ENCODE data around the gene TIGD1. TPM values are rescaled to one million over a fixed set of nuclear protein-coding genes. Genes with fewer than 3 reads are reported as not detected.

The TIGD1 gene
- total RNA-seq, 1 experiment from 2014 or later, result 14.9 TPM

GRCh38 chr2:232508251-232508650, 42.1 kb downstream of the TIGD1 start:
- TF ChIP-seq, protein P1, sequence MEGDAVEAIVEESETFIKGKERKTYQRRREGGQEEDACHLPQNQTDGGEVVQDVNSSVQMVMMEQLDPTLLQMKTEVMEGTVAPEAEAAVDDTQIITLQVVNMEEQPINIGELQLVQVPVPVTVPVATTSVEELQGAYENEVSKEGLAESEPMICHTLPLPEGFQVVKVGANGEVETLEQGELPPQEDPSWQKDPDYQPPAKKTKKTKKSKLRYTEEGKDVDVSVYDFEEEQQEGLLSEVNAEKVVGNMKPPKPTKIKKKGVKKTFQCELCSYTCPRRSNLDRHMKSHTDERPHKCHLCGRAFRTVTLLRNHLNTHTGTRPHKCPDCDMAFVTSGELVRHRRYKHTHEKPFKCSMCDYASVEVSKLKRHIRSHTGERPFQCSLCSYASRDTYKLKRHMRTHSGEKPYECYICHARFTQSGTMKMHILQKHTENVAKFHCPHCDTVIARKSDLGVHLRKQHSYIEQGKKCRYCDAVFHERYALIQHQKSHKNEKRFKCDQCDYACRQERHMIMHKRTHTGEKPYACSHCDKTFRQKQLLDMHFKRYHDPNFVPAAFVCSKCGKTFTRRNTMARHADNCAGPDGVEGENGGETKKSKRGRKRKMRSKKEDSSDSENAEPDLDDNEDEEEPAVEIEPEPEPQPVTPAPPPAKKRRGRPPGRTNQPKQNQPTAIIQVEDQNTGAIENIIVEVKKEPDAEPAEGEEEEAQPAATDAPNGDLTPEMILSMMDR (IDR thresholded peaks at IDR 0.05; ENCODE audit: unreplicated experiment), result no peak
- Mint-ChIP-seq H3K27me3 (ENCODE audit: unreplicated experiment) (peaks cover 93% of the 10 kb centered on the region), H3K27ac (ENCODE audit: unreplicated experiment) (no peak overlapping the region), H3K9me3 (ENCODE audit: low read depth, unreplicated experiment) (no peaks in the 10 kb centered on the region), H3K4me1 (ENCODE audit: low read depth, unreplicated experiment) (no peaks in the 10 kb centered on the region), H3K4me3 (ENCODE audit: low read depth, unreplicated experiment) (no peak overlapping the region), H3K36me3 (ENCODE audit: insufficient read depth, unreplicated experiment) (no peaks in the 10 kb centered on the region)
- CTCF ChIA-PET, result no interaction called here
- BruUV-seq (replicated peaks), result no TSS peak
- DNase-seq, result no peak
- intact Hi-C loops (cut with micrococcal nuclease; ENCODE audit: unreplicated experiment), result no loop called here

- H3K4me1 Mint-ChIP-seq (ENCODE audit: low read depth, unreplicated experiment), result no peaks in the 10 kb centered on the region
- TF ChIP-seq, protein P1 (IDR thresholded peaks at IDR 0.05; ENCODE audit: unreplicated experiment), result no peak
- H3K27ac Mint-ChIP-seq (ENCODE audit: unreplicated experiment), result no peak overlapping the region
- no peaks in the 10 kb centered on the region for H3K9me3 Mint-ChIP-seq (ENCODE audit: low read depth, unreplicated experiment)
- no TSS peak for BruUV-seq (replicated peaks)
- intact Hi-C loops (cut with micrococcal nuclease; ENCODE audit: unreplicated experiment), result no loop called here
- CTCF ChIA-PET, result no interaction called here
- DNase-seq, result no peak
- no peaks in the 10 kb centered on the region for H3K36me3 Mint-ChIP-seq (ENCODE audit: insufficient read depth, unreplicated experiment)
- no peak overlapping the region for H3K4me3 Mint-ChIP-seq (ENCODE audit: low read depth, unreplicated experiment)
- peaks cover 80% of the 10 kb centered on the region for H3K27me3 Mint-ChIP-seq (ENCODE audit: unreplicated experiment)
Observed at GRCh38 chr2:232506709-232507108, 43.6 kb downstream of the TIGD1 start.

- no peak for DNase-seq
- no TSS peak for BruUV-seq (replicated peaks)
- Mint-ChIP-seq H3K36me3 (ENCODE audit: insufficient read depth, unreplicated experiment) (no peaks in the 10 kb centered on the region), H3K27ac (ENCODE audit: unreplicated experiment) (no peak overlapping the region), H3K4me1 (ENCODE audit: low read depth, unreplicated experiment) (no peaks in the 10 kb centered on the region), H3K9me3 (ENCODE audit: low read depth, unreplicated experiment) (no peaks in the 10 kb centered on the region), H3K27me3 (ENCODE audit: unreplicated experiment) (peaks cover 79% of the 10 kb centered on the region), H3K4me3 (ENCODE audit: low read depth, unreplicated experiment) (no peak overlapping the region)
- TF ChIP-seq, protein P1 (IDR thresholded peaks at IDR 0.05; ENCODE audit: unreplicated experiment), result no peak
- CTCF ChIA-PET, result no interaction called here
- intact Hi-C loops (cut with micrococcal nuclease; ENCODE audit: unreplicated experiment), result no loop called here
Observed at GRCh38 chr2:232505856-232506255, 44.5 kb downstream of the TIGD1 start.

- CTCF ChIA-PET, result interaction anchor here (1.0 kb wide), 1 partner anchor 10 kb away, joined by 3 read pairs; no protein-coding TSS in a partner anchor
- no peak overlapping the region for H3K4me3 Mint-ChIP-seq (ENCODE audit: low read depth, unreplicated experiment)
- H3K4me1 Mint-ChIP-seq (ENCODE audit: low read depth, unreplicated experiment), result no peaks in the 10 kb centered on the region
- intact Hi-C loops (cut with micrococcal nuclease; ENCODE audit: unreplicated experiment), result no loop called here
- H3K9me3 Mint-ChIP-seq (ENCODE audit: low read depth, unreplicated experiment), result no peaks in the 10 kb centered on the region
- no TSS peak for BruUV-seq (replicated peaks)
- peaks cover 82% of the 10 kb centered on the region for H3K27me3 Mint-ChIP-seq (ENCODE audit: unreplicated experiment)
- TF ChIP-seq, protein P1 (IDR thresholded peaks at IDR 0.05; ENCODE audit: unreplicated experiment), result no peak
- no peak for DNase-seq
- H3K36me3 Mint-ChIP-seq (ENCODE audit: insufficient read depth, unreplicated experiment), result no peaks in the 10 kb centered on the region
- no peak overlapping the region for H3K27ac Mint-ChIP-seq (ENCODE audit: unreplicated experiment)
Observed at GRCh38 chr2:232504438-232504837, 45.9 kb downstream of the TIGD1 start.
